OCI-LY3 (cell line): ENCODE data around the gene TNS1.

Source experiments
- H2AFZ ChIP-seq: fragments of 200-600, 300-600 bp; shearing (Covaris generic); 2 replicates; pipeline ENCODE4 v1.6.0; 2014; ENCODE audit warnings: antibody characterized with exemption, low read depth, low read length
- H3K27ac ChIP-seq: fragments of 200-600, 300-600 bp; sonication (generic); 2 replicates; pipeline ENCODE4 v1.5.1; 2014; ENCODE audit warnings: mild to moderate bottlenecking, low read length, moderate library complexity, mixed read lengths
- H3K27me3 ChIP-seq: fragments of 200-600, 300-600 bp; sonication (generic); 2 replicates; pipeline ENCODE4 v1.6.1; 2014; ENCODE audit warnings: low read depth, low read length, mixed read lengths
- H3K36me3 ChIP-seq: fragments of 200-600, 300-600 bp; sonication (generic); replicated peaks from 2 replicates; pipeline ENCODE3; 2014; ENCODE audit warnings: low read depth, low read length, mixed read lengths
- H3K4me1 ChIP-seq: fragments of 300-600, 200-600 bp; sonication (generic); 2 replicates; pipeline ENCODE4 v1.6.1; 2014; ENCODE audit warnings: low read length, mixed read lengths
- H3K4me2 ChIP-seq: fragments of 200-600, 300-600 bp; sonication (generic); 2 replicates; pipeline ENCODE4 v1.6.1; 2014; ENCODE audit warnings: low read length, mixed read lengths
- H3K4me3 ChIP-seq: fragments of 300-600, 200-600 bp; sonication (generic); 2 replicates; pipeline ENCODE4 v1.5.1; 2014; ENCODE audit warnings: antibody characterized with exemption, mild to moderate bottlenecking, low read length, moderate library complexity
- H3K79me2 ChIP-seq: fragments of 300-600, 200-600 bp; shearing (Covaris generic); 2 replicates; pipeline ENCODE4 v1.6.1; 2014; ENCODE audit warnings: mild to moderate bottlenecking, low read length, mixed read lengths
- H3K9ac ChIP-seq: fragments of 300-600, 200-600 bp; shearing (Covaris generic); 2 replicates; pipeline ENCODE4 v1.6.0; 2014; ENCODE audit warnings: mild to moderate bottlenecking, low read length, moderate library complexity
- H3K9me3 ChIP-seq: fragments of 200-600, 300-600 bp; shearing (Covaris generic); 2 replicates; pipeline ENCODE4 v1.6.1; 2014; ENCODE audit warnings: low read length, mixed read lengths; ENCODE audit not compliant: insufficient read depth
- H4K20me1 ChIP-seq: fragments of 200-600, 300-600 bp; sonication (generic); 2 replicates; pipeline ENCODE4 v1.6.1; 2016; ENCODE audit warnings: low read length, mixed read lengths; ENCODE audit not compliant: insufficient read depth
- EZH2phosphoT487 ChIP-seq: fragments of 200-600 bp; shearing (Covaris generic); IDR thresholded peaks from 2 replicates; pipeline ENCODE4 v1.6.1; 2018; ENCODE audit warnings: antibody characterized with exemption, mixed run types, low read depth
- TF ChIP-seq, protein P1 (sequence below): fragments of 200-600, 300-600 bp; sonication (generic); IDR thresholded peaks from 2 replicates; pipeline ENCODE4 v1.5.1; 2014; ENCODE audit warnings: antibody characterized with exemption, low read length, low read depth

Gene TNS1

DNA sequence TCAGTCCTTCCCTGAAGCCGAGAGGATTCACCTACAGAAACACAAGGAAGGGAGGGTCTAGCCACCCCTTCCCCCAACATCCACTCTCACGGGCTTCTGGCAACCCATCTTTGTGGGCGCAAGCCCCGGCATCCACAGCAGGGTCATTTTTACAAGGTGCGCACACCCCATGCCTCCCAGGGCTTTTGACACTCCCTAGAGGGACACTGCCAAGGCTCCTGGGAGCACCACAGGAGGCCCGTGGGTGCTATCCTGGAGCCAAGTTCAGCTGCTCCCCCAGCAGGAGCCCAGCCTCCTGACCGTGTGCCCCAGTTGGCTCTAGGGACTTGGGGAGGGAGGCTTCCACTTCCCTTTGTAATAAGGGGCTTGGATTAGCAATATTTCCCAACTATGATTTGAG, 251.6 kb downstream of the TNS1 start:
- Histone ChIP-seq H3K4me2 (no peak overlapping the region), H3K4me3 (no peak overlapping the region), H3K4me1 (no peaks in the 10 kb centered on the region), H2AFZ (no peak overlapping the region), H3K27me3 (peaks cover 11% of the 10 kb centered on the region), H4K20me1 (no peaks in the 10 kb centered on the region), H3K36me3 (no peaks in the 10 kb centered on the region), H3K27ac (no peak overlapping the region), H3K79me2 (no peaks in the 10 kb centered on the region), H3K9ac (no peak overlapping the region), H3K9me3 (no peaks in the 10 kb centered on the region)
- no peak for TF ChIP-seq EZH2phosphoT487
- TF ChIP-seq, protein P1, sequence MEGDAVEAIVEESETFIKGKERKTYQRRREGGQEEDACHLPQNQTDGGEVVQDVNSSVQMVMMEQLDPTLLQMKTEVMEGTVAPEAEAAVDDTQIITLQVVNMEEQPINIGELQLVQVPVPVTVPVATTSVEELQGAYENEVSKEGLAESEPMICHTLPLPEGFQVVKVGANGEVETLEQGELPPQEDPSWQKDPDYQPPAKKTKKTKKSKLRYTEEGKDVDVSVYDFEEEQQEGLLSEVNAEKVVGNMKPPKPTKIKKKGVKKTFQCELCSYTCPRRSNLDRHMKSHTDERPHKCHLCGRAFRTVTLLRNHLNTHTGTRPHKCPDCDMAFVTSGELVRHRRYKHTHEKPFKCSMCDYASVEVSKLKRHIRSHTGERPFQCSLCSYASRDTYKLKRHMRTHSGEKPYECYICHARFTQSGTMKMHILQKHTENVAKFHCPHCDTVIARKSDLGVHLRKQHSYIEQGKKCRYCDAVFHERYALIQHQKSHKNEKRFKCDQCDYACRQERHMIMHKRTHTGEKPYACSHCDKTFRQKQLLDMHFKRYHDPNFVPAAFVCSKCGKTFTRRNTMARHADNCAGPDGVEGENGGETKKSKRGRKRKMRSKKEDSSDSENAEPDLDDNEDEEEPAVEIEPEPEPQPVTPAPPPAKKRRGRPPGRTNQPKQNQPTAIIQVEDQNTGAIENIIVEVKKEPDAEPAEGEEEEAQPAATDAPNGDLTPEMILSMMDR = no peak
